BLaER1 treated with 17β-estradiol and CSF1 and Interleukin-3, amounts not matched to agents 10 nM and 100 nM (cell line): Measurements from ENCODE around the gene FITM1.

ENCODE experiments used
- H3K27ac ChIP-seq, 11 experiments: shearing (Covaris generic); formaldehyde crosslinking; 2 replicates each; pipeline ENCODE4 v1.8.1; 2022
- H3K27me3 ChIP-seq, 11 experiments: shearing (Covaris generic); formaldehyde crosslinking; 2 replicates each; pipeline ENCODE4 v1.8.1; 2022
- H3K36me3 ChIP-seq, 11 experiments: shearing (Covaris generic); formaldehyde crosslinking; 2 replicates each; pipeline ENCODE4 v1.8.1; 2022
- H3K4me1 ChIP-seq, 10 experiments: shearing (Covaris generic); formaldehyde crosslinking; 2 replicates each; pipeline ENCODE4 v1.8.1; 2022
- H3K4me2 ChIP-seq, 11 experiments: shearing (Covaris generic); formaldehyde crosslinking; 2 replicates each; pipeline ENCODE4 v1.8.1; 2022
- H3K4me3 ChIP-seq, 10 experiments: shearing (Covaris generic); formaldehyde crosslinking; 2 replicates each; pipeline ENCODE4 v1.8.1; 2022
- H3K9ac ChIP-seq, 11 experiments: shearing (Covaris generic); formaldehyde crosslinking; 2 replicates each; pipeline ENCODE4 v1.8.1; 2022
- H3K9me3 ChIP-seq, 11 experiments: shearing (Covaris generic); formaldehyde crosslinking; replicated peaks in 1 of 11; 2 replicates each; pipeline ENCODE4 v1.8.1; 2022
- H4K20me1 ChIP-seq, 11 experiments: shearing (Covaris generic); formaldehyde crosslinking; 2 replicates each; pipeline ENCODE4 v1.8.1; 2022
- Cebpa-rat ChIP-seq, 11 experiments: shearing (Covaris generic); IDR thresholded peaks; 2 replicates each; pipeline ENCODE4 v1.8.1; 2022

The FITM1 gene

DNA sequence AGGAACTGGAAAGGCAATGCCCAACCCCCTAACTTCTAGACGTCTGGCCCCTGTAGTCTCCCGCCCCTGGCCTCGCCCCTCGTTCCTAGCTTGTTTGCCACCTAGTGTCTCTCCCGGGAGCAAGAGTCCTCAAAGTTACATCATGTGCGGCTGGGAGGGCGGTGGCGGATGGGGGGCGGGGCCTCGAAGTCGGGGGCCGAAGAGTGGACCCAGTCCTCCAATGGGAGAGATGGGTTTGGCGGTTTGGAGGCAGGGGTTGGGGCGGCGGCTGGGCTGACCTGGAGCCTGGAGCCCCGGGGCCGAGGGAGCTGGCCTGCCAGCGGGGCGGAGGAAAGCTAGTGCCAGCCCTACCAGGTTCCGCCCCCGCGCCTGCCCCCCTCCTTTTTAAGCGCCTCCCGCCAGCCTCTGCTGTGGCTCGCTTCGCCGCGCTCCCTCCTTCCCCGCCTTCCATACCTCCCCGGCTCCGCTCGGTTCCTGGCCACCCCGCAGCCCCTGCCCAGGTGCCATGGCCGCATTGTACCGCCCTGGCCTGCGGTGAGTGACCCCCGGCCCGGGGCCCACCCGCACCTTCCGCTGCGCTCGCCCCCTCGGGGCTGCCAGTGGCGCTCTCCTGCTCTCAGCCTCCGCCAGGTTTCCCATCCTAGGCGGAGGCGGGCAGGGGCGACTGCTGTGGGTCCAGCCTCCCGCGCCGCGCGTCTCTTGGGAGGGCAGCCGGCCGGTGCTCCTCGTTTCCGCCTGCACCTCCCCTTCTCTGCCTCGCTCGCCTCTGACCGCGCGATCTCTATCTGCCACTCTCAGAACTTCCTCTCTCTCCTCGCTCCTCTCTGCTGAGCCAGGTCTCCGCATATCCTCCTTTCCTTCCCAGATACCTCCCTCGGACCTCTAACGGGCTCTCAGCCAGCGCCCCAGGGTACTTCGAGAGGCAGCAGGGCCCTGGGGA, 36.3 kb upstream of the FITM1 start, which contains the start of gene PCK2:
Gene PCK2, plus strand, starts transcription at position 411 of the 940 bp plus-strand sequence. Its CDS starts 95 bp downstream, at position 506.
- H3K27ac ChIP-seq, result peak within 1 kb of the TSS; percentile 94 to 100 (median 98)
- H3K4me3 ChIP-seq, result peak within 1 kb of the TSS; percentile 73 to 97 (median 87)
- H3K36me3 ChIP-seq, result peaks cover 24 to 36% (median 30%) of the 10 kb centered on the region in 11 experiments
- H4K20me1 ChIP-seq, result peaks cover 0 to 36% (median 4%) of the 10 kb centered on the region in 11 experiments; a peak in 9 of 22 replicates
- H3K9me3 ChIP-seq, result no peaks in the 10 kb centered on the region
- H3K27me3 ChIP-seq, result no peaks in the 10 kb centered on the region
- H3K4me1 ChIP-seq, result peaks cover 41 to 62% (median 49%) of the 10 kb centered on the region in 10 experiments
- TF ChIP-seq Cebpa-rat (IDR thresholded peaks at IDR 0.05), result 0 out of 22 replicates have a peak, but pooled peaks of 1 of the 11 experiments have one; percentile 28
- peak within 1 kb of the TSS; percentile 79 to 94 (median 91) for H3K4me2 ChIP-seq
- peak within 1 kb of the TSS; percentile 91 to 100 (median 97) for H3K9ac ChIP-seq

DNA sequence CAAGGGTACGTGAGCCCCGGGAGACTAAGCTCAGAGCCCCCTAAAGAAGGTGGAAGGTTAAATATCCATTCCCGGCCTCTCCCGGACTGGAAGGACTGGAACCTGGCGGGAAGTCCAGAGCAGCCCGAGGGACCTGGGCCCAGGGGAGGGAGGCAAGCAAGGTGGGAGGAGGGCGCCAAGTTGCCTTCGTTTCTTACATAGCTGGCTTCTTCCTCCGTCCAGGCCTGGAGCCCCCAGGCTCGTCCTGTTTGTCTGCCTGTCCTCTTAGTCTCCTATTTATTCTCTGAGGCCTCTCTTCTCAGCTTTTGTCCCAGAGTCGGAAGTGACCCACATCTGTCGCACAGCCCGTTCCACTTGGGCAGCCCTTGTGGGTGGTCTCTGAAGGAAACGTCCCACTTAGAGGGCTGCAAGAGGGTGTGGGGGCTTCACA, 35.6 kb upstream of the FITM1 start:
- peak overlapping the region; percentile 94 to 100 (median 98) for H3K27ac ChIP-seq
- H3K36me3 ChIP-seq, result peaks cover 31 to 42% (median 37%) of the 10 kb centered on the region in 11 experiments
- no peaks in the 10 kb centered on the region for H3K27me3 ChIP-seq
- H3K4me3 ChIP-seq, result peak overlapping the region; percentile 73 to 97 (median 87)
- H3K4me1 ChIP-seq, result peaks cover 41 to 68% (median 52%) of the 10 kb centered on the region in 10 experiments
- peaks cover 0 to 43% (median 5%) of the 10 kb centered on the region in 11 experiments; a peak in 9 of 22 replicates for H4K20me1 ChIP-seq
- TF ChIP-seq Cebpa-rat (IDR thresholded peaks at IDR 0.05), result no peak
- H3K9me3 ChIP-seq, result no peaks in the 10 kb centered on the region
- H3K9ac ChIP-seq, result peak overlapping the region; percentile 91 to 100 (median 97)
- H3K4me2 ChIP-seq, result peak overlapping the region; percentile 79 to 94 (median 91)

DNA sequence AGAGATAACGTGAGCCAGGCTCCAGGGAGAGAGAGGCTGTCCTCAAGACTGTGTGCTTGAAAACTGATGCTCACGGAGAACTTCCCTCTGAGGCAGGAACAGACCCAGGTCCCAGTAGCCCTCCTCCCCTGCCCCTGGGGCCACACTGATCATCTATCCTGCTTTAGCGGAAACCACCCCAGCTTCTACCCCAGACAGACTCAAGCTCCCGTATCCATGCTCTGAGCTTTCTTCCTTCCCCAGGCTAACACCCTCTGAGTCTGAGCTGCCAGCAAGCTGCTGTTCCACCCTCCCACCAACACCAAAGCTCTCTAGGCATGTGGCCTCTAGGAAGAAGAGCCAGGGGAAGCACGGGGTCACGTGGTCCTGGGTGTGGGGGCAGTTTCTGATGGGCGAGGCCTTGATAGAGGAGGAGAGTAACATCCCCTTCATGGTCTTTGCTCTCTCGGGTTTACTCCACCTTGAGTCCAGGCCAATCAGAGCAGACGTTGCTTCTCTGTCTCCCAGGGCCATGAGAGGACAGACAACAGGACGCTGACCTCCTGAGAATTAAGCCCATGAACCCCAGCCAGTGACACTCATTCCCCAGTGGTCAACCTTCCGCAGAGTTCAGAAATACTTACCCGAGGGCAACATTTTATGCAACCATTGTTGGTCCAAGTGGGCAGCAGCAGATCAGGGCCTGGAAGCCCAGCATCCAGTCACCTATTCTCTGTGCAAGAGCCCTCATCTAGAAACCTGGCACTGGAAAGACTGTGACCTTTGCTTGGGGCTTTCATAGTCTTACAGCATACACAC, 35.0 kb upstream of the FITM1 start:
- H3K4me3 ChIP-seq, result peak overlapping the region; percentile 73 to 97 (median 87)
- H3K4me1 ChIP-seq, result peaks cover 38 to 70% (median 51%) of the 10 kb centered on the region in 10 experiments
- peak overlapping the region; percentile 91 to 100 (median 97) for H3K9ac ChIP-seq
- H3K9me3 ChIP-seq, result no peaks in the 10 kb centered on the region
- peaks cover 0 to 49% (median 5%) of the 10 kb centered on the region in 11 experiments; a peak in 9 of 22 replicates for H4K20me1 ChIP-seq
- TF ChIP-seq Cebpa-rat (IDR thresholded peaks at IDR 0.05), result no peak
- peak overlapping the region; percentile 94 to 100 (median 98) for H3K27ac ChIP-seq
- H3K36me3 ChIP-seq, result peaks cover 37 to 48% (median 43%) of the 10 kb centered on the region in 11 experiments
- H3K27me3 ChIP-seq, result no peaks in the 10 kb centered on the region
- peak overlapping the region; percentile 79 to 94 (median 91) for H3K4me2 ChIP-seq

GRCh38 chr14:24096545-24097181, 33.8 kb upstream of the FITM1 start:
- H3K36me3 ChIP-seq, result peaks cover 49 to 60% (median 55%) of the 10 kb centered on the region in 11 experiments
- H4K20me1 ChIP-seq, result peaks cover 0 to 61% (median 5%) of the 10 kb centered on the region in 11 experiments; a peak in 9 of 22 replicates
- no peaks in the 10 kb centered on the region for H3K9me3 ChIP-seq
- H3K4me2 ChIP-seq, result peak overlapping the region; percentile 79 to 94 (median 91)
- no peaks in the 10 kb centered on the region for H3K27me3 ChIP-seq
- H3K4me1 ChIP-seq, result peaks cover 32 to 59% (median 45%) of the 10 kb centered on the region in 10 experiments
- H3K27ac ChIP-seq, result 0 out of 22 replicates have a peak overlapping the region, but pooled peaks of 1 of the 11 experiments have one; percentile 99
- TF ChIP-seq Cebpa-rat (IDR thresholded peaks at IDR 0.05), result no peak
- H3K4me3 ChIP-seq, result no peak overlapping the region
- H3K9ac ChIP-seq, result peak overlapping the region in 1 of 11 experiments; percentile 8; a peak in 1 of 22 replicates

GRCh38 chr14:24098229-24098926, 32.1 kb upstream of the FITM1 start:
- Histone ChIP-seq H3K9me3 (peaks cover 0 to 14% (median 6%) of the 10 kb centered on the region in 11 experiments; a peak in 16 of 22 replicates), H3K27ac (no peak overlapping the region), H3K36me3 (peaks cover 66 to 78% (median 72%) of the 10 kb centered on the region in 11 experiments), H3K4me3 (no peak overlapping the region), H3K9ac (peak overlapping the region in 2 of 11 experiments; percentile 14 to 16; a peak in 4 of 22 replicates), H3K4me1 (peaks cover 21 to 42% (median 29%) of the 10 kb centered on the region in 10 experiments), H3K27me3 (no peaks in the 10 kb centered on the region), H3K4me2 (no peak overlapping the region), H4K20me1 (peaks cover 0 to 73% (median 5%) of the 10 kb centered on the region in 11 experiments; a peak in 9 of 22 replicates)
- no peak for TF ChIP-seq Cebpa-rat (IDR thresholded peaks at IDR 0.05)

DNA sequence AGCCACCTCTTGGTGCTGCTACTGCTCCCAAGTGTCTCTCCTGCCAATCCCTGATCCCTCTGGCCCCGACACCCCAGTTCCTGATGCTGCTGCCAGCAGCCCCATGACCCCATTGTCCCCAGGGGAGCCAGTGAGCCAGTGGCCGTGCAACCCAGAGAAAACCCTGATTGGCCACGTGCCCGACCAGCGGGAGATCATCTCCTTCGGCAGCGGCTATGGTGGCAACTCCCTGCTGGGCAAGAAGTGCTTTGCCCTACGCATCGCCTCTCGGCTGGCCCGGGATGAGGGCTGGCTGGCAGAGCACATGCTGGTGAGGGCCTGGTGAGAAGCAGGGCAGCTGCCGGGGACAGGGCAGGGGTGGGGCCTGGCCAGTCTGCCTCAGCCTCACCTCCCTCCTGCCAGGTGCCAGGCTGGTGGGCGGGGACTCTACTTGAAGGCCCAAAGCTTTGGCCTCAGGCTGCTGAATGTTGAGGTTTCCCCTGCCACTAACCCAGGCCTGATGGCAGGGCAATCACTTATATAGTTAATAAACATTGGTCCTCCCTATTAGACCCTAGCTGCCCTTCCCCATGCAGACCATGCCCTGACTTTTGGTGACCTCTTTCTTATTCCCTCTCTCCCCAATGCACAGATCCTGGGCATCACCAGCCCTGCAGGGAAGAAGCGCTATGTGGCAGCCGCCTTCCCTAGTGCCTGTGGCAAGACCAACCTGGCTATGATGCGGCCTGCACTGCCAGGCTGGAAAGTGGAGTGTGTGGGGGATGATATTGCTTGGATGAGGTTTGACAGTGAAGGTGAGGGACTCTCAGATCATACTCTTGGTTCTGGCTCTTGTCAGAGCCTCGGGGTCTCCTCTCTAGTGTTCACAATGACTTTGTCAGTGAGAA, 31.3 kb upstream of the FITM1 start:
- H3K9ac ChIP-seq, result peak overlapping the region in 1 of 11 experiments; percentile 8; a peak in 3 of 22 replicates
- no peaks in the 10 kb centered on the region for H3K27me3 ChIP-seq
- peaks cover 16 to 38% (median 24%) of the 10 kb centered on the region in 10 experiments for H3K4me1 ChIP-seq
- H4K20me1 ChIP-seq, result peaks cover 0 to 78% (median 5%) of the 10 kb centered on the region in 11 experiments; a peak in 9 of 22 replicates
- H3K27ac ChIP-seq, result no peak overlapping the region
- no peak overlapping the region for H3K4me3 ChIP-seq
- no peak overlapping the region for H3K4me2 ChIP-seq
- peaks cover 74 to 85% (median 80%) of the 10 kb centered on the region in 11 experiments for H3K36me3 ChIP-seq
- peaks cover 0 to 22% (median 14%) of the 10 kb centered on the region in 11 experiments; a peak in 17 of 22 replicates for H3K9me3 ChIP-seq
- TF ChIP-seq Cebpa-rat (IDR thresholded peaks at IDR 0.05), result no peak
